HT1080 (cell line): ENCODE results near the gene ESR2. TPM values are rescaled to one million over a fixed set of nuclear protein-coding genes. Genes with fewer than 3 reads are reported as not detected.
"Not testable (repeated sequence)": the region's sequence is repeated elsewhere in the genome, so short reads cannot be mapped to it uniquely, and the experiment has no call there.

Source experiments
- DNase-seq: peaks from one replicate; pipeline ENCODE4 v3.0.0-alpha.2; 2015; ENCODE audit warnings: low read depth
- total RNA-seq: library from RNA; depleted of rRNA; stranded (reverse); fragments of >200 nt; shearing (Covaris generic); gene quantifications from 2 replicates; pipeline ENCODE4 v1.2.3, GENCODE V29; 2014

Gene ESR2
- total RNA-seq, 1 experiment from 2014 or later = not detected

DNA sequence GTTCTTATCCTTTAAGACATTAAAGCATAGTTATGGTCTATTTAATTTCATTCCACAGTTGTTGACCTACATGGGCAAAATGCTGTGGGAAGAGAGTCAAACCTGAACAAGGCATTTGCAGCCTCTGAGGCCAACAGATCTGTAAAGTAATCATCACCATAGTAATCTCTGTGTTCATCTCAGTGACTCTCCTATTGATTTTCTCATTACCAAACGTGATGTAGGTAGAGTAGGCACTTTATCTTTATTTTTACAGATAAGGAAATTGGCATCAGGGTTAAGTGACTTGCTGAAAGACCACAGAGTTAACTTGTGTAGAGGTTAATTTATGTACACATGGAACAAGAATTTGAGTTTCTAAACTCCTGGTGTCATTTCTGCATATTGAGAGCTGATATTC lies 203.0 kb downstream of the ESR2 start:
- DNase-seq = no peak

DNA sequence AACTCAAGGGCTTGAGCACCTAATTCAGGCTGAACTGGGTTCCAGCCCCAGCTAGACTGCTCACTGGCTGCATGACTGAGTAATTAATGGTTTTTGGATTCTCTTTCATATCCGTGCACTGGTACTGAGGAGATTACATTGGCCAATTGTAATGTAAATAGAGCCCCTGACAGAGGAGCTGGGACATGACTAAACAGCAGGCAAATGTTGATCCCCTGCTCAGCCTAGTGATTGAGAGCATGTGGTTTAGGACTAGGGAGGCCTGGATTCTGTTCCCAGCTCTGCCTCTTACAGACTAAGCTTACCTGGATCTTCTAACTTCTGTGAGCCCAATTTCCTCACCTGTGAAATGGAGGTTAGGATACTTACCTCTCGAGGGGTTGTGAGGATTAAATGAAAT lies 204.3 kb downstream of the ESR2 start:
- DNase-seq = no peak

GRCh38 chr14:64088647-64088964 lies 205.6 kb downstream of the ESR2 start:
- no peak for DNase-seq

DNA sequence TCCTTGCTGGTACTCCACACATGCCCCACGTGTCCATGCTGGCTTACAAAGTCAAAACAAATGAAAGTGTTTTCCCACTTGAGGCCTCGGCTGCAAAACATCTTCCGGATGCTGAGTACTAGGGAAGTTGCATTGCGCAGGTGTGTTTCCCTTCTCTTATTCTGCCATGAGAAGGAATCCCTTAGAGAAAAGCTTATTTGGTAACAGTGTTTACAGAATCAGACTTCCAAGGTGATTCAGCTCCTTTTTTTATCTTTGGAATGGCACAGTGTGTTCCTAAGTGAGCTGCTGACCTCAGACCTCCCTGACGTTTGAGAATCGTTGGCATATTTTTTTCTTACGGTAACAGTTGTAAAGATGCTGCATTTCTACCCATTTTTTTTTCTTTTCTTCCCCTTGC lies 211.3 kb downstream of the ESR2 start:
- no peak for DNase-seq

DNA sequence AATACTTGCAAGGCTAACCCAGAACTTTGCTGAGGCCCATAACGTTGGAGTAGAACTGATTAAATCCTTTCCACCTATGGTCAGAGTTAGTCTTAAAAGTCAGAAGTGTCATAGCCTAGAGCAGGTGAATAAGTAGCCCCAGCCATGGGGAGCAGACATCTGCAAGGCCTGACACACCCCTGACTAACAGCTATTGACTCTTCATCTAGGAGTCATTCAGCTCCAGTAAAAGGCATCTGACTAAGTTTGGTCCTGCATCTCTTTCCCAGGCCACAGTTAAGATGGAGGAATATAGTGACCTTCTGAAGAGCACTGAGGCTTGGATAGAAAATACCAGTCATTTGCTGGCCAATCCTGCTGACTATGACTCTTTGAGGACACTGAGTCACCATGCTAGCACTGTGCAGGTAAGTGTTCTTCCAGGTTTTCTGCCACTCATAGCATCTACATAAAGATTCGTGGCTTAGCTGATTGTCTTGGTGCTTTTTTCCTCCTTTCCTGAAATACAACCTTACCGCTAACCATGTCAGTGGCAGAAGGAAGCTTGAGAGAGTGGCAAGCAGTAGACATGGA lies 212.9 kb downstream of the ESR2 start:
- DNase-seq = no peak

DNA sequence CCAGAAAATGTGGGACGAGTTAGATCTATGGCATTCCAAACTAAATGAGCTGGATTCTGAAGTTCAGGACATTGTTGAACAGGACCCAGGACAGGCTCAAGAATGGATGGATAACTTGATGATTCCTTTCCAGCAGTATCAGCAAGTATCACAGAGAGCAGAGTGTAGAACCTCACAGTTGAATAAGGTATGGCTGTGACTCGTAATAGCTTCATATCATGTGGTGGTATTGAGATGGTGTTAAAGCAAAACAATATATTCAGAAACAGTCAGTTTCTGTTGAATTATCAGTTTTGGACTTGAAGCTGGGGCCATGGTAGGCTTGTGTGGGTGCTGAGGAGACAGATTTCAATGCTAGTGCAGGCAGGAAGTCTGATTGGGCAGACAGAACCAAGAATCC lies 213.7 kb downstream of the ESR2 start:
- DNase-seq = no peak

- DNase-seq = no peak
Observed at GRCh38 chr14:64075613-64076005, 218.6 kb downstream of the ESR2 start.

GRCh38 chr14:64074961-64075612 lies 219.1 kb downstream of the ESR2 start:
- DNase-seq = peak; percentile 50

GRCh38 chr14:64069634-64070359 lies 224.4 kb downstream of the ESR2 start:
- DNase-seq = no peak

DNA sequence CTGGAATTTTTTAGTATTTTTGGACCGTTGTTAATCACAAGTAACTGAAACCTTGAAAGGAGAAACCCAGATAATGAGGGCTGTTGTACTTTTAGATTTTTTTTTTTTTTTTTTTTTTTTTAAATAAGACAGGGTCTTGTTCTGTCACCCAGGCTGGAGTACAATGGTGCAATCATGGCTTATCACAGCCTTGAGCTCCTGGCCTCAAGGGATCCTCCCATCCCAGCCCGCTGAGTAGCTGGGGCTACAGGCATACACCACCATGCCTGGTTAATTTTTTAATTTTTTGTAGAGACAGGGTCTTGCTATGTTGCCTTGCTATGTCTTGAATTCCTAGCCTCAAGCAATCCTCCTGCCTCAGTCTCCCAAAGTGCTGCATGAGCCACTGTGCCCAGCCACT lies 229.7 kb downstream of the ESR2 start:
- no peak for DNase-seq

DNA sequence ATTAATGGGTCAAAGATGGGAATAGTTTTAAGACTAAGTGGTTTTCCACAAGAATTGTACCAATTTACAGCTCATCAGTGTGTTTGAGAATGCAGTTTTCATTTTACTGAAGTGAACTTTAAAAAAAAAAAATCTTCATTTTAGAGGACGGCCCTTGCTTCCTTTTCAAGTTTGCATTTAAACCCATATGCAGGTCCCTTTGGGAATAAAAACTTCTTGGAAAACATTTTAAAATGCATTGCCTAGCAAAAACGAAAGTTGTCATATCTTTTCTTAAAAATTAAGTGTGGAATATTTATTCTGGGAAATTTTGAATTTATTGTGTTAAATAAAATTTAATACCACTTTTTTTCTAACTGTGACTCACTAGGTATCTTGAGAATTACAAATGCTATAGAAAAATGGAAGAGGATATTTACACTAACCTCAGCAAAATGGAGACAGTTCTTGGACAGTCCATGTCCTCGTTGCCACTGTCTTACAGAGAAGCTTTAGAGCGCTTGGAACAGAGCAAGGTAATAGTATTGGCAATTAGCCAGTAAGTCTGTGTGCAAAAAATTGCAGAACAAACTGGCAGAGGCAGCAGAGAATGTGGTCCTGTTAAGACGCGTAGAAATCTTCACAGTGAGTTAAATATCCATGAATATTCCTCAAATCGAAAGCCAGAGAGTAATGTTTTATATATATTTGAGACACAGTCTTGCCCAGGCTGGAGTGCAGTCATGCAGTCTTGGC lies 231.6 kb downstream of the ESR2 start:
- no peak for DNase-seq

- DNase-seq = no peak
Observed at GRCh38 chr14:64061706-64062105, 232.5 kb downstream of the ESR2 start.

GRCh38 chr14:64061115-64061514 lies 233.1 kb downstream of the ESR2 start:
- no peak for DNase-seq

DNA sequence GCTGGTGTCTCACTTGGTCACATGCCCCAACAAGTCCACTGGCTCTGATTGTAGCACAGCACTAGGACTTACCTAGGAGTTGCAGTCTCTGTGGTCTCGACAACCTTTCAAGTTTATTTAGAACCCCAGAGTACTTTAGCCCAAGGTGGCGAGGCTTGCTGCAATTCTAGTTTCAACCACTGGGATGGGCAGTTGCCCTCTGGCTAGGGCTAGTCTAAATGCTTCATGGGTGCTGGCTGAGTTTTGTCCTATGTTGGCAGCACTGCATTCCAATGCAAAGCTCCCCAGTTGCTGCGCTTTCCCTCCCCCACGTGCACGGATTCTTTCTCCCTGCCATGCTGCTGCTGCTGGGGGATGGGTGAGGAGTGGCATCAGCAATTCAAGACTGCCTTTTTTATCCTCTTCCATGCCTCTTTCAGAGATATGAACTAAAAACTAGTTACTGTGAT lies 233.5 kb downstream of the ESR2 start:
- DNase-seq = peak; percentile 19

- DNase-seq = no peak
Observed at GRCh38 chr14:64060199-64060545, 234.0 kb downstream of the ESR2 start.

- no peak for DNase-seq
Observed at GRCh38 chr14:64059454-64060198, 234.5 kb downstream of the ESR2 start.

DNA sequence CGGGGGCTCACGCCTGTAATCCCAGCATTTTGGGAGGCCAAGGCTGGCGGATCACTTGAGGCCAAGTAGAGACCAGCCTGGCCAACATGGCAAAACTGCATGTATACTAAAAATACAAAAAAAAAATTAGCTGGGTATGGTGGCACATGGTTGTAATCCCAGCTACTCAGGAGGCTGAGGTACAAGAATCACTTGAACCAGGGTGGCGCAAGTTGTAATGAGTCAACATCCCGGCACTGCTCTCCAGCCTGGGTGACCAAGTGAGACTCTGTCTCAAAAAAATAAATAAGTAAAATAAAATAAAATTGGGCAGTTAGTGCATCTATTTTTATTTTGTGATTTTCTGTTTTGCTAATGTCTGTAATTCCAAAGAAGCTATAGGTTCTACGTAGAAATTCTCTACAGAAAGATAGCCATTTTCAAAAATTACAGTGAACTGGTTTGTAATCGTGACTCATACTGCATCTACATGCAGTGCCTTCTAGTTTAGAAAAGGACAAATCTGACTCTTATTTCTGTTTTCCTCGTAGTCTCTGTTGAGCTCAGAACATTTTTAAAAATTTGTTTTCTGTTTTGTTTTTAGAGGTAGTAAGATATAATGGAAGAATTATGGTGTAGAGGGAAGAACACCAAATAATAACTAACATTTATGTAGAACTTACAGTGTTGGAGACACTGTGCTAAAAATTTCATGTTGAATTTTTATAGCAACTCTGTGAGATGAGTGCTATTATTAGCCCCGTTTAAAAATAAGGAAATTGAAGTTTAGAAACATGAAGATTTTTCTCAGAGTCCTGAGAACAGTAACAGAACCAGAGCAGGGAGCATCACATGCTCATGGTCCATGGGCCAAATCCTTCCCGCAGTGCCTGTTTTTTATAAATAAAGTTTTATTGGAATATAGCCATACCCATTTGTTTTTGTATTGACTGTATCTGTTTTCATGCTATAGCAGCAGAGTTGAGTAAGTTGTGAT lies 240.2 kb downstream of the ESR2 start:
- peak; percentile 62 for DNase-seq

DNA sequence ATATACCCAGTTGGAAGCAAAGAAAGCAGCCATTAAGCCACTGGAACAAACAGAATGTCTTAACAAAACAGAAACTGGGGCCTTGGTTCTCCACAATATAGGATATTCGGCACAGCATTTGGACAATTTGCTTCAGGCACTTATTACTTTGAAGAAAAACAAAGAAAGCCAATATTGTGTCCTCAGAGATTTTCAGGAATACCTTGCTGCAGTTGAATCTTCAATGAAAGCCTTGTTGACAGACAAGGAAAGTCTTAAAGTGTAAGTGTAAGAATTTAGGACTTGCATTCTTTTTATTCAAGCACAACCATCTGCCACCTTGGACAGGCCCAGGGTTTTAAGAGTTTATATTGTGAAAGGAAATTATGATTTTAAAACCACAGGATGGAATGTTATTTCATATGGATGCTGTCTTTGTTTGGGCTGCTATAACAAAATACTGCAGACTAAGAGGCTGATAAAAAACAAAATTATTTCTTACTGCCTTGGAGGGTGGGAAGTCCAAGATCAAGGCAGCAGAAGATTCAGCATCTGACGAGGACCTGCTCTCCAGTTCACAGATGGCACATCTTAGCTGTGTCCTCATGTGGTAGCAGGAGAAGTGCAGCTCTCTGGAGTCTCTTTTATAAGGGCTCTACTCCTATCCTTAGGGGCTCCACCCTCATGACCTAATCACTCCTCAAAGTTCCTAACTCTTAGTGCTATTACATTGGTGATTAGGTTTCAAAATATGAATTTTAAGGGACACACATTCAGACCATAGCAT lies 244.4 kb downstream of the ESR2 start:
- DNase-seq = no peak

- DNase-seq = no peak
Observed at GRCh38 chr14:64045091-64045490, 249.1 kb downstream of the ESR2 start.

DNA sequence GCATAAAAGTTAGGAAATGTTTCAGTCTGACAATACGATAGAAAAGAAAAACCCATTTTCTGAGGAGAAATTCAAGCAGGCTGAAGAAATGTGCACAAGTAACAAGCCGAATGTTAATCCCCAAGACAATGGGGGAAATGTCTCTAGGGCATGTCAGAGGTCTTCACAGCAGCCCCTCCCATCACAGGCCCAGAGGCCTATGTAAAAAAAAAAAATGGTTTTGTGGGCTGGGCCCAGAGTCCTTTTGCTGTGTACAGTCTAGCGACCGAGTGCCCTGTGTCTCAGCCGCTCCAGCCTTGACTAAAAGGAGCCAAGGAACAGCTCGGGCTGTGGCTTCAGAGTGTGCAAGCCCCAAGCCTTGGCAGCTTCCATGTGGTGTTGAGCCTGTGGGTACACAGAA lies 250.9 kb downstream of the ESR2 start:
- DNase-seq = not testable (repeated sequence)
